Nephron (organoid): Measurements from ENCODE around the gene EPS8.

ENCODE experiments used
- H3K27ac Mint-ChIP-seq, 3 experiments: 2 replicates each; pipeline ENCODE4 v1.8.0; 2020; ENCODE audit warnings: mixed read lengths in 3 of 3, mild to moderate bottlenecking in 2 of 3, moderate library complexity in 1 of 3
- H3K27me3 Mint-ChIP-seq: 2 replicates; pipeline ENCODE4 v1.8.0; 2021; ENCODE audit warnings: low read depth, mild to moderate bottlenecking, moderate library complexity, mixed read lengths
- H3K36me3 Mint-ChIP-seq: 2 replicates; pipeline ENCODE4 v1.8.0; 2020; ENCODE audit warnings: low read depth, mixed read lengths
- H3K4me1 Mint-ChIP-seq: 2 replicates; pipeline ENCODE4 v1.8.0; 2020; ENCODE audit warnings: mixed read lengths
- H3K4me3 Mint-ChIP-seq, 3 experiments: 2 replicates each; pipeline ENCODE4 v1.8.0; 2020; ENCODE audit warnings: mild to moderate bottlenecking in 3 of 3, mixed read lengths in 3 of 3, moderate library complexity in 2 of 3
- H3K9me3 Mint-ChIP-seq: 2 replicates; pipeline ENCODE4 v1.8.0; 2020; ENCODE audit warnings: mixed read lengths
- CTCF ChIP-seq, 3 experiments: fragments of 200-600 bp; sonication (generic); IDR thresholded peaks; one replicate each; pipeline ENCODE4 v1.5.0; 2021; ENCODE audit warnings: antibody characterized with exemption in 3 of 3; ENCODE audit not compliant: unreplicated experiment in 3 of 3

Gene EPS8

GRCh38 chr12:15829949-15830348 lies 40.8 kb upstream of the EPS8 start:
- peaks cover 23% of the 10 kb centered on the region for H3K4me1 Mint-ChIP-seq
- H3K27ac Mint-ChIP-seq: peak overlapping the region in 2 of 3 experiments; percentile 32 to 33
- no peak for TF ChIP-seq CTCF (IDR thresholded peaks at IDR 0.05; ENCODE audit: unreplicated experiment in 3 of 3)
- H3K4me3 Mint-ChIP-seq: no peak overlapping the region
- no peaks in the 10 kb centered on the region for H3K36me3 Mint-ChIP-seq
- H3K27me3 Mint-ChIP-seq: no peaks in the 10 kb centered on the region
- no peaks in the 10 kb centered on the region for H3K9me3 Mint-ChIP-seq

- H3K36me3 Mint-ChIP-seq: no peaks in the 10 kb centered on the region
- H3K27ac Mint-ChIP-seq: no peak overlapping the region
- no peak for TF ChIP-seq CTCF (IDR thresholded peaks at IDR 0.05; ENCODE audit: unreplicated experiment in 3 of 3)
- H3K4me3 Mint-ChIP-seq: no peak overlapping the region
- no peaks in the 10 kb centered on the region for H3K9me3 Mint-ChIP-seq
- H3K4me1 Mint-ChIP-seq: peaks cover 23% of the 10 kb centered on the region
- no peaks in the 10 kb centered on the region for H3K27me3 Mint-ChIP-seq
Measured at GRCh38 chr12:15829255-15829654, 40.1 kb upstream of the EPS8 start.

GRCh38 chr12:15827136-15827535 lies 37.9 kb upstream of the EPS8 start:
- H3K9me3 Mint-ChIP-seq: no peaks in the 10 kb centered on the region
- no peak overlapping the region for H3K27ac Mint-ChIP-seq
- H3K27me3 Mint-ChIP-seq: no peaks in the 10 kb centered on the region
- peaks cover 23% of the 10 kb centered on the region for H3K4me1 Mint-ChIP-seq
- no peaks in the 10 kb centered on the region for H3K36me3 Mint-ChIP-seq
- no peak overlapping the region for H3K4me3 Mint-ChIP-seq
- TF ChIP-seq CTCF (IDR thresholded peaks at IDR 0.05; ENCODE audit: unreplicated experiment in 3 of 3): no peak

- H3K4me1 Mint-ChIP-seq: peaks cover 5% of the 10 kb centered on the region
- H3K9me3 Mint-ChIP-seq: no peaks in the 10 kb centered on the region
- no peak overlapping the region for H3K4me3 Mint-ChIP-seq
- no peaks in the 10 kb centered on the region for H3K27me3 Mint-ChIP-seq
- no peak for TF ChIP-seq CTCF (IDR thresholded peaks at IDR 0.05; ENCODE audit: unreplicated experiment in 3 of 3)
- H3K27ac Mint-ChIP-seq: no peak overlapping the region
- H3K36me3 Mint-ChIP-seq: no peaks in the 10 kb centered on the region
Measured at GRCh38 chr12:15824516-15824915, 35.3 kb upstream of the EPS8 start.

- Mint-ChIP-seq H3K27me3 (no peaks in the 10 kb centered on the region), H3K9me3 (no peaks in the 10 kb centered on the region), H3K4me3 (no peak overlapping the region), H3K4me1 (peaks cover 5% of the 10 kb centered on the region), H3K36me3 (no peaks in the 10 kb centered on the region), H3K27ac (no peak overlapping the region)
- TF ChIP-seq CTCF (IDR thresholded peaks at IDR 0.05; ENCODE audit: unreplicated experiment in 3 of 3): no peak
Measured at GRCh38 chr12:15823360-15824128, 34.4 kb upstream of the EPS8 start.
